Stimulated activated CD4-positive, alpha-beta T cell treated with anti-CD3 and anti-CD28 coated beads, Interleukin-4, amount 100 ng/mL, for 48 hours (primary cell): ENCODE data around the gene CYP4F2.
"Not testable (repeated sequence)": the region's sequence is repeated elsewhere in the genome, so short reads cannot be mapped to it uniquely, and the experiment has no call there.

Experiments used
- DNase-seq, 2 donors: peaks; one replicate each; pipeline ENCODE4 v3.0.0-alpha.2; 2020; ENCODE audit warnings: low read depth in 2 of 2

CYP4F2 gene, protein sequence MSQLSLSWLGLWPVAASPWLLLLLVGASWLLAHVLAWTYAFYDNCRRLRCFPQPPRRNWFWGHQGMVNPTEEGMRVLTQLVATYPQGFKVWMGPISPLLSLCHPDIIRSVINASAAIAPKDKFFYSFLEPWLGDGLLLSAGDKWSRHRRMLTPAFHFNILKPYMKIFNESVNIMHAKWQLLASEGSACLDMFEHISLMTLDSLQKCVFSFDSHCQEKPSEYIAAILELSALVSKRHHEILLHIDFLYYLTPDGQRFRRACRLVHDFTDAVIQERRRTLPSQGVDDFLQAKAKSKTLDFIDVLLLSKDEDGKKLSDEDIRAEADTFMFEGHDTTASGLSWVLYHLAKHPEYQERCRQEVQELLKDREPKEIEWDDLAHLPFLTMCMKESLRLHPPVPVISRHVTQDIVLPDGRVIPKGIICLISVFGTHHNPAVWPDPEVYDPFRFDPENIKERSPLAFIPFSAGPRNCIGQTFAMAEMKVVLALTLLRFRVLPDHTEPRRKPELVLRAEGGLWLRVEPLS

GRCh38 chr19:15897738-15898276 is at the start of gene CYP4F2:
Gene CYP4F2, minus strand, starts transcription at chr19:15898074. Its CDS starts 463 bp downstream, at chr19:15897611.
- DNase-seq, result no peak

DNA sequence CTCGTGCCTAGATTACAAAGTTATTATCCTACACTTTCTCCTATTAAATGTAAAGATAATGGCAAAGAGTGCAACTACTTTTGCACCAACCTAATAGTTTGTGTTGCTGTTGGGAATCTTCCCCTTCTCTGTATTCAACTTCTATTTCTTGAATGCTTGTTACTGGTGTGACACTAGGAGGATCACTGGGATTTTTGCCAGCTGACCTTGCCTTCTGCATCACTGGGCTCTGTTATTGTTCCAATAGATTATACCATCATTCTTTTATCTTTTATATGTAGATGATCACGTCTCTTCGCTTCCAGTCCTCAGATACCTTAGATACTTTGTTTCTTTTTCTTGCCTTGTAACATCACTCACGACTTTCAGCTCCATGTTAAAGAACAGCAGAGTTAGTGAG is 47.4 kb upstream of the CYP4F2 start:
- no peak for DNase-seq

- DNase-seq, result no peak
Measured at GRCh38 chr19:15944401-15944800, 46.5 kb upstream of the CYP4F2 start.

GRCh38 chr19:15937771-15938170 is 39.9 kb upstream of the CYP4F2 start:
- DNase-seq, result no peak

GRCh38 chr19:15936950-15937349 is 39.1 kb upstream of the CYP4F2 start:
- DNase-seq, result no peak

DNA sequence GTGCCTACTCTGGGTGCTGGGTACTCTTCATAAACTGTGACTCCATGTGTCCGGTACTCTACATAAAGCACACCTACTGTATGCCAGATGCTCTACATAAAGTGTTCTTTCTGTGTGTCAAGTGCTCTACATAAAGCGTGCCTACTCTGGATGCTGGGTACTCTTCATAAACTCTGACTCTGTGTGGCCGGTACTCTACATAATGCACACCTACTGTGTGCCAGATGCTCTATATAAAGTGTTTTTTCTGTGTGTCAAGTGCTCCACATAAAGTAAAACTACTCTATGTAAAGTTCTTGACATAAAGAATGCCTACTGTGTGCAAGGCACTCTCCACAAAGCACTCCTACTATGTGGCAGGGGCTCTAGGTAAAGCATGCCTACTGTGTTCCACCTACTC is 38.3 kb upstream of the CYP4F2 start:
- DNase-seq, result no peak

GRCh38 chr19:15935167-15935702 is 37.4 kb upstream of the CYP4F2 start:
- no peak for DNase-seq

DNA sequence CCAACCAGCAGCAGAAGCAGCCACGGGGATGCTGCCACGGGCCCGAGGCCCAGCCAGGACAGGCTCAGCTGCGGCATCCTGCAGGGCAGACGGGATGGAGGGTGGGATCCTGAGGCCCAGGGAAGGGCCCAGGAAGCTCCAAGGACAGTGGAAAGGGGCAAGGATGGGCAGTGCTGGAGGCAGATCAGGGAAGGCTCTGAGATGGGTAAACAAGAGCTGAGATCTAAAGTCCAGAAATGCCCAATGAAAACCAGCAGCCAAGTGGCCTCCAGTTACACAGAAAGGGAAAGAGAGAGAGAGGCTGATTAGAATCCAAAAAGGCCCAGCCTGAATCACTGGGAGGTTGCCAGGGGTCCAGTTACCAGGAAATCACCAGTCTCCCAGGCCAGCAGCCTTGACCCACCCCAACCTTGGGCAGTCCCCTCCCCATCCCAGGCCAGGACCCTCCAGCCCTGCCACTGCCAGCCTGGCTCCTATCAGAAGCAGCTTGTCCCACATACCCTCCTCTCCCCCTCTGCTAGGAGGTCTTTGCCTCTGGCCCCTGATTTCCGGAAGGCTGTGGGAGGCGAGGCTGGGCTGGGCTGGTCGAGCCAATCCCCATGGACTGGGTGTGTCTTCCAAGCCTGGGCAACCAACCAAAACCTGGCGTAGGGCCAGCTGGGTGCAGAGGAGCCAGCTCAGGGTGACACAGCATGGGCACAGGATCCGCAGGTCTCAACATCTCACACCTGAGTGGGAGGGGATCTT is 36.6 kb upstream of the CYP4F2 start, which contains the start of gene CYP4F11:
Gene CYP4F11, minus strand, starts transcription at position 198 of the 747 bp plus-strand sequence. Its CDS starts 121 bp downstream, at position 77.
- DNase-seq, result no peak

DNA sequence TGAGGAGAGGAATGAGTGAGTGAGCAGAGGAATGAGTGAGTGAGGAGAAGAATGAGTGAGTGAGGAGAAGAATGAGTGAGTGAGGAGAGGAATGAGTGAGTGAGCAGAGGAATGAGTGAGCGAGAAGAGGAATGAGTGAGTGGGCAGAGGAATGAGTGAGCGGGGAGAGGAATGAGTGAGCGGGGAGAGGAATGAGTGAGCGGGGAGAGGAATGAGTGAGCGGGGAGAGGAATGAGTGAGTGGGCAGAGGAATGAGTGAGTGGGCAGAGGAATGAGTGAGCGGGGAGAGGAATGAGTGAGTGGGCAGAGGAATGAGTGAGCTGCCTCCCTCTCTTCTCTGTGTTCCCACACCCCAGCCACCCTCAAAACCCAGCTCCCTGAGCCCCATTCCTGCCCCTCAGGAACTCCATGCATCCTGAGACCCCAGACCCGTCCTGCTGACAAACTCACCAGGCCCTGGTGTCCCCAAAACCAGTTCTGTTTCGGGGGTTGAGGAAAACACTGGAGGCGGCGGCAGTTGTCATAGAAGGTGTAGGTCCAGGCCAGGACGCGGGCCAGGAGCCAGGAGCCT is 36.0 kb upstream of the CYP4F2 start:
- not testable (repeated sequence) for DNase-seq

GRCh38 chr19:15928321-15928720 is 30.4 kb upstream of the CYP4F2 start:
- DNase-seq, result no peak

GRCh38 chr19:15926484-15926883 is 28.6 kb upstream of the CYP4F2 start:
- no peak for DNase-seq

GRCh38 chr19:15923702-15924101 is 25.8 kb upstream of the CYP4F2 start:
- DNase-seq, result no peak

GRCh38 chr19:15922021-15922420 is 24.1 kb upstream of the CYP4F2 start:
- no peak for DNase-seq

GRCh38 chr19:15919243-15919642 is 21.4 kb upstream of the CYP4F2 start:
- no peak for DNase-seq

DNA sequence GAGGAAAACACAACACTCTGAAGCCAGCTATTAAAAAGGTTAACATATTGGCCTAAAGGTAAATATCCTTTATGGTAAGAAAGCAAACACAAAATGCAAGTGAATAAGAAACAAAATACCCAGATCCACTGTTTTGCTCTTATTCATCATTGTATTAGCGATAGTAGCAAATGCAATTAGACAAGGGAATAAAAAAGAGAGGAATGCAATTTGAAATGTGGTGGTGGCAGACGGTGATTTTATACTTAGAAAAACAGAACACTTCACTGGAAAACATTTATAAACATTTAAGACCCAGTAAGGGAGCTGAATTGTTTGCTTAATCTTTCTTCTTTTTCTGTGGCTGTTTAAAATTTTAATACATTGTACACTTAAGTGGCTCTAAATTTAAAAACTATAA is 17.2 kb upstream of the CYP4F2 start:
- DNase-seq, result no peak

GRCh38 chr19:15913830-15914229 is 16.0 kb upstream of the CYP4F2 start:
- DNase-seq, result no peak

- no peak for DNase-seq
Measured at GRCh38 chr19:15913384-15913783, 15.5 kb upstream of the CYP4F2 start.

GRCh38 chr19:15911599-15912235 is 13.8 kb upstream of the CYP4F2 start:
- no peak for DNase-seq

GRCh38 chr19:15905026-15905425 is 7.2 kb upstream of the CYP4F2 start:
- DNase-seq, result no peak

DNA sequence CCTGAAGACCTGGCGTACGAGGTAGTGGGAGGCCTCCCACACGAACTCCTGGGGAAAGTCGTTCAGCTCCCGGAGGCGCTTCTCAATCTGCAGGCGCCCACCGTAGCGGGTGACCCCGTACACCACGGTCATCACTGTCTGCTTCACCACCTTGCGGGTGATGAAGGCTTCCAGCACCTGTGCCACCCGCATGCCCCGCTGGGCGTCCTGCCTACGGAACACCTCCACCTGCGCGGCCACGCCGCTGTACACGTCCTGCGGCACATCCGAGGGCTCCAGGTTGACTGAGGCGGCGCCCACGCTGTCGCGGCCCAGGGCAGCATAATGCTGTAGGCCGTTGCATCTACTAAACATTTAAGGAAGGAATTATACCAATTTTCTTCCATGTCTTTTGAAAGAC is 5.0 kb upstream of the CYP4F2 start:
- not testable (repeated sequence) for DNase-seq

GRCh38 chr19:15902254-15902653 is 4.4 kb upstream of the CYP4F2 start:
- DNase-seq, result no peak
